Activated CD8-positive, alpha-beta T cell treated with anti-CD3 and anti-CD28 coated beads for 36 hours (primary cell): ENCODE results near the gene TNFAIP1. TPM values are rescaled to one million over a fixed set of nuclear protein-coding genes. Genes with fewer than 3 reads are reported as not detected.

Experiments used
- ATAC-seq: fragments of 200-7000 bp; cut with Tn5 transposase; one replicate; pipeline ENCODE4 v1.10.0; 2021; ENCODE audit warnings: mild to moderate bottlenecking, moderate library complexity
- CTCF ChIA-PET: fragments of 350-600 bp; sonication (Branson Sonifier 250); formaldehyde crosslinking; loops from one replicate; lab custom pipeline; 2021; ENCODE audit warnings: antibody characterized with exemption; lab: Charles Lee
- POLR2A ChIA-PET: fragments of 350-600 bp; sonication (Branson Sonifier 250); formaldehyde crosslinking; loops from one replicate; lab custom pipeline; 2021; ENCODE audit warnings: antibody characterized with exemption; lab: Charles Lee
- DNase-seq: peaks from one replicate; pipeline ENCODE4 v3.0.0-alpha.2; 2020
- H3K27ac Mint-ChIP-seq: one replicate; pipeline ENCODE4 v1.8.0; 2021; ENCODE audit warnings: mild to moderate bottlenecking, mixed read lengths
- H3K27me3 Mint-ChIP-seq: one replicate; pipeline ENCODE4 v1.8.0; 2021; ENCODE audit warnings: mixed read lengths
- H3K36me3 Mint-ChIP-seq: one replicate; pipeline ENCODE4 v1.8.0; 2021; ENCODE audit warnings: low read depth, mixed read lengths
- H3K4me1 Mint-ChIP-seq: one replicate; pipeline ENCODE4 v1.8.0; 2021; ENCODE audit warnings: low read depth, mixed read lengths
- H3K4me3 Mint-ChIP-seq: one replicate; pipeline ENCODE4 v1.8.0; 2021; ENCODE audit warnings: mild to moderate bottlenecking, moderate library complexity, mixed read lengths
- H3K9me3 Mint-ChIP-seq: one replicate; pipeline ENCODE4 v1.8.0; 2021; ENCODE audit warnings: mixed read lengths
- CTCF ChIP-seq: fragments of 200-600 bp; IDR thresholded peaks from one replicate; pipeline ENCODE4 v1.8.0; 2022; ENCODE audit warnings: antibody characterized with exemption, mild to moderate bottlenecking
- intact Hi-C: fragments of 100-400 bp; cut with micrococcal nuclease; formaldehyde crosslinking; loops from one replicate; pipeline ENCODE4 v1.10.0; 2022
- total RNA-seq, 2 experiments: library from RNA; stranded (reverse); gene quantifications; one replicate each; pipeline ENCODE4 v1.2.3, GENCODE V29; 2021

Gene TNFAIP1
- total RNA-seq, 2 experiments from 2014 or later = 19.5 to 20.9 TPM

DNA sequence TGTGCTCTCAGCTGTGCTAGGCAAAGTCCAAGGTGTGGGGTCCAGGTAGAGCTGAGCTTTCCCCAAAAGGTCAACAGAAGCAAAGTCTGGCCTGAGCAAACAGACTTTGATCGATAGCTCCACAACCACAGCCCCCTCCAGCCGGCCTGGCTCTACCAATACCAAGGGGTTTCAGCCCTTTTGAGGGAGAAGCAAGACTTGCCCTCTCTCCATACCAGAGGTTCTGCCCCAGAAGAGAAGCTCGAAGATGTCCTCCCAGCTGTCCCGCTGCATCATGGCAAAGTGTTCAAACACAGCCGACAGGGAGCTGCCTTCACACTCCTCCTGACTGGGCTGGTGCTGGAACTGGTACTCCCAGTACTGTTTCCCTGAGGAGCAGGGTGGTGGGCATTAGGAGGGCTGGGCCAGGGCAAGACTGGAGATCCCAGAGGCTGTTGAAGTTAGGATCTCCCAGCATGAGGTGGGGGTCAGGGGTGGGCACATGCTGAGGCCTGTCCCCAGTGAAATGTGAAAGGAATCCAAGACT, 32.8 kb downstream of the TNFAIP1 start:
- no peak for ATAC-seq
- H3K4me3 Mint-ChIP-seq = no peak overlapping the region
- intact Hi-C loops = no loop called here
- H3K36me3 Mint-ChIP-seq = peaks cover 1% of the 10 kb centered on the region
- H3K4me1 Mint-ChIP-seq = peaks cover 15% of the 10 kb centered on the region
- H3K27ac Mint-ChIP-seq = no peak overlapping the region
- no peaks in the 10 kb centered on the region for H3K9me3 Mint-ChIP-seq
- no peak for TF ChIP-seq CTCF
- ChIA-PET CTCF (interaction anchor here (0.7 to 1.5 kb wide), 2 partner anchors 10 to 48 kb away, joined by 3 to 5 read pairs; no protein-coding TSS in a partner anchor), POLR2A (interaction anchor here (2.0 to 5.5 kb wide), 2 partner anchors 11 to 16 kb away, joined by 5 to 35 read pairs; partner anchors contain the start of gene POLDIP2)
- DNase-seq = no peak
- no peaks in the 10 kb centered on the region for H3K27me3 Mint-ChIP-seq

DNA sequence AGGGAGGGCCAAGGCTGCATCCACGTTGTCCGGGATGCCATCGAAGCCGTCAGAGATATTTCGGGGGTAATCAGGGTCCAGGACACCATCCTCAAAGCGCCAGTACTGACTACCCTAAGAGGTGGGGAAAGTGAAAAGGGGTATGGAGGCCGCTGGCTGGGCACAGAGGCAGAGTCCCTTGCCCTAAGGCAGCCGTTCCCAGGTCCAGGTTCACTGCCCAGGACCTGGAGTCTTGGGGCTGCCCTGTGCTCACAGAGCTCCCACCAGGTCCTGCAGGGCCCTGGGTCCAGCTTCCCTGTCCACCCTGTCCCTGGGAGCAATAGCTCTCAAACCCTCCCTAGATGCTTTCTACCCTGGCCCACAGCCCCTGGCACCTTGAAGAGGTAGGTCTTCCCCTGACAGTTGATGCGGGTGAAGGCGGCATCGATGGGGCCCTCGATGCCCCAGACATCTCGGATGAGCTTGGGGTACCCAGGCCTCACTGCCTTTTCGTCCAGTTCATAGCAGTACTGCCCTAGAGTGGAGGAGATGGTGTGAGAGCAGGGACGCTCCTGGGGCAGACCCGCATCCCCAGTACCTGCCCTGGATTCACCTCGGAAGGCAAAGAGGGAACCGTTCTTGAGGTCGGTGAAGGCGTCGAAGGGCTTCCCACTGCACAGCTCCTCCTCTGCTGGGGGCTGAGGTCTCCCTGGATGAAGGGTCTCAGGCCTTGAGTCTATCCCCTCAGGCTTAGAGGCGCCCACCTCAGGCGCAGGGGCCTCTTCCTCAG, 33.5 kb downstream of the TNFAIP1 start:
- no peak overlapping the region for H3K4me3 Mint-ChIP-seq
- ChIA-PET POLR2A (interaction anchor here (1.8 to 5.5 kb wide), 3 partner anchors 11 to 15 kb away, joined by 5 to 35 read pairs (median 5); partner anchors contain the start of gene POLDIP2), CTCF (interaction anchor here (1.5 kb wide), 1 partner anchor 48 kb away, joined by 5 read pairs; no protein-coding TSS in a partner anchor)
- ATAC-seq (no peak), DNase-seq (no peak)
- no peaks in the 10 kb centered on the region for H3K27me3 Mint-ChIP-seq
- peaks cover 5% of the 10 kb centered on the region for H3K36me3 Mint-ChIP-seq
- TF ChIP-seq CTCF = no peak
- H3K4me1 Mint-ChIP-seq = peaks cover 20% of the 10 kb centered on the region
- H3K27ac Mint-ChIP-seq = no peak overlapping the region
- H3K9me3 Mint-ChIP-seq = no peaks in the 10 kb centered on the region
- intact Hi-C loops = no loop called here

- H3K4me1 Mint-ChIP-seq = peaks cover 20% of the 10 kb centered on the region
Observed at GRCh38 chr17:28369684-28370034, 34.1 kb downstream of the TNFAIP1 start.

DNA sequence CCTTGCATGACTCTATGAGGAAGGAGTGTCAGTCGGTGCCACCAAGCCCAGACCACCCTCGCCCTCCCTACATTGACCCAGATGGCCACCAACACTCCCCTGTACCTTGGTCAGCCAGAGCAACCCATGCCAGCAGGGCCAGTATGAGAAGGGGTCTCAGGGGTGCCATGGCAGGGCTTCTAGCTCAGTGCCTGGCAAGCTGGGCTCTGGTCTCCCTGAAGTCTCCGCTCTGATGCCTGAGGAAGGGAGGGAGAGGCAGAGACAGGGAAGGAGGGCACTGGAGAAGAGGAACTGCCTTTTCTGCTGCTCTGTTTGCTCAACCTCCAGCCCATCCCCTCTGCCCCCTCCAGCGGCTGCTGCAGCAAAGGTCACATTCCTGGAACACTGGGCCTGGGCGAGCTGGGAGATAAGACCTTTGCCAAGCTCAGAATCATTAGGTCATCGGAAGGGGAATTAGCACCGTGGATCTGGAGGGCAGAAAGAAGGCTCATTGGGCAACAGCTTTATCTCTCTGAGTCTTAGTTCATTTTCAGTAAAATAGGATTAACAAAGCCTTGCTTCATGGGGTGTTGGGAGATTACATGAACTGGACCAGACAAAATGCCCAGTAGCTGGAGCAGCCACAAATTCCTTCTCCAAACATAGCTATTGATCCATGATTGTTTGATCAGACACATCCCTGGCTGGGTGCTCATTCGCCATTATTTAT, 34.6 kb downstream of the TNFAIP1 start, which contains the start of gene VTN:
Gene VTN, minus strand, starts transcription at position 273 of the 709 bp plus-strand sequence. Its CDS starts 104 bp downstream, at position 169.
- DNase-seq (no peak), ATAC-seq (no peak)
- H3K9me3 Mint-ChIP-seq = no peaks in the 10 kb centered on the region
- peak within 1 kb of the TSS; percentile 84 for H3K4me3 Mint-ChIP-seq
- TF ChIP-seq CTCF = no peak
- H3K27me3 Mint-ChIP-seq = no peaks in the 10 kb centered on the region
- ChIA-PET POLR2A (interaction anchor here (1.5 to 5.5 kb wide), 3 partner anchors 10 to 17 kb away, joined by 3 to 35 read pairs (median 5); partner anchors contain the start of gene POLDIP2), CTCF (interaction anchor here (1.4 to 1.7 kb wide), 2 partner anchors 14 to 44 kb away, joined by 3 to 4 read pairs; no protein-coding TSS in a partner anchor)
- intact Hi-C loops = no loop called here
- peak within 1 kb of the TSS; percentile 86 for H3K27ac Mint-ChIP-seq
- peaks cover 9% of the 10 kb centered on the region for H3K36me3 Mint-ChIP-seq
- H3K4me1 Mint-ChIP-seq = peaks cover 20% of the 10 kb centered on the region

More at GRCh38 chr17:28369684-28370034, 34.1 kb downstream of the TNFAIP1 start:
- ATAC-seq (no peak), DNase-seq (peak; percentile 27)
- H3K27me3 Mint-ChIP-seq = no peaks in the 10 kb centered on the region
- peaks cover 5% of the 10 kb centered on the region for H3K36me3 Mint-ChIP-seq
- no peak overlapping the region for H3K27ac Mint-ChIP-seq
- CTCF ChIA-PET = no interaction called here
- TF ChIP-seq CTCF = no peak
- no peaks in the 10 kb centered on the region for H3K9me3 Mint-ChIP-seq
- H3K4me3 Mint-ChIP-seq = no peak overlapping the region
- intact Hi-C loops = no loop called here
- POLR2A ChIA-PET = interaction anchor here (1.8 to 5.5 kb wide), 3 partner anchors 11 to 15 kb away, joined by 5 to 35 read pairs (median 5); partner anchors contain the start of gene POLDIP2
